WI38 (cell line): ENCODE results near the gene PARD3.

ENCODE experiments used
- H3K4me3 ChIP-seq: 2 replicates; pipeline ENCODE4 v1.5.1; 2011; ENCODE audit warnings: low read depth, mild to moderate bottlenecking, control low read depth, low read length
- TF ChIP-seq, protein P1 (sequence below): IDR thresholded peaks from 2 replicates; pipeline ENCODE4 v1.5.1; 2012; ENCODE audit warnings: low read depth, mild to moderate bottlenecking, control low read depth, low read length

Gene PARD3

DNA sequence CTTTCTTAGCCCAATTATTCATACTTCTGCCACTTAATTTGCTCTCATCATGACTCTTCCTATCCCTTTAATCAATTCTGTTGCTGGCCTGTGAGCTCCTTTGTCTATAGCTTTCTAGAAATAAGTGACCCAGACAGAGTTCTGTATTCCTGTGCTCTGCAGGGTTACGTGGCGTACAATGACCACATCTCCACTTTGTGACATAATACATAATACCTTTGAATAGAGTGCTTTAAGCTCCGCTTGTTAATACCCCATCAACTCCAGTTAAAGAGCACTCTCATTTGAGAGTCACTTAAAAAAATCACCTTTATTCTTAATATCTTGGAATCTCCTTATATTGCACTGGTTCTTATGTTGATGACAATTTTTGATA, 619.0 kb downstream of the PARD3 start:
- H3K4me3 ChIP-seq = no peak overlapping the region
- TF ChIP-seq, protein P1, sequence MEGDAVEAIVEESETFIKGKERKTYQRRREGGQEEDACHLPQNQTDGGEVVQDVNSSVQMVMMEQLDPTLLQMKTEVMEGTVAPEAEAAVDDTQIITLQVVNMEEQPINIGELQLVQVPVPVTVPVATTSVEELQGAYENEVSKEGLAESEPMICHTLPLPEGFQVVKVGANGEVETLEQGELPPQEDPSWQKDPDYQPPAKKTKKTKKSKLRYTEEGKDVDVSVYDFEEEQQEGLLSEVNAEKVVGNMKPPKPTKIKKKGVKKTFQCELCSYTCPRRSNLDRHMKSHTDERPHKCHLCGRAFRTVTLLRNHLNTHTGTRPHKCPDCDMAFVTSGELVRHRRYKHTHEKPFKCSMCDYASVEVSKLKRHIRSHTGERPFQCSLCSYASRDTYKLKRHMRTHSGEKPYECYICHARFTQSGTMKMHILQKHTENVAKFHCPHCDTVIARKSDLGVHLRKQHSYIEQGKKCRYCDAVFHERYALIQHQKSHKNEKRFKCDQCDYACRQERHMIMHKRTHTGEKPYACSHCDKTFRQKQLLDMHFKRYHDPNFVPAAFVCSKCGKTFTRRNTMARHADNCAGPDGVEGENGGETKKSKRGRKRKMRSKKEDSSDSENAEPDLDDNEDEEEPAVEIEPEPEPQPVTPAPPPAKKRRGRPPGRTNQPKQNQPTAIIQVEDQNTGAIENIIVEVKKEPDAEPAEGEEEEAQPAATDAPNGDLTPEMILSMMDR = no peak

DNA sequence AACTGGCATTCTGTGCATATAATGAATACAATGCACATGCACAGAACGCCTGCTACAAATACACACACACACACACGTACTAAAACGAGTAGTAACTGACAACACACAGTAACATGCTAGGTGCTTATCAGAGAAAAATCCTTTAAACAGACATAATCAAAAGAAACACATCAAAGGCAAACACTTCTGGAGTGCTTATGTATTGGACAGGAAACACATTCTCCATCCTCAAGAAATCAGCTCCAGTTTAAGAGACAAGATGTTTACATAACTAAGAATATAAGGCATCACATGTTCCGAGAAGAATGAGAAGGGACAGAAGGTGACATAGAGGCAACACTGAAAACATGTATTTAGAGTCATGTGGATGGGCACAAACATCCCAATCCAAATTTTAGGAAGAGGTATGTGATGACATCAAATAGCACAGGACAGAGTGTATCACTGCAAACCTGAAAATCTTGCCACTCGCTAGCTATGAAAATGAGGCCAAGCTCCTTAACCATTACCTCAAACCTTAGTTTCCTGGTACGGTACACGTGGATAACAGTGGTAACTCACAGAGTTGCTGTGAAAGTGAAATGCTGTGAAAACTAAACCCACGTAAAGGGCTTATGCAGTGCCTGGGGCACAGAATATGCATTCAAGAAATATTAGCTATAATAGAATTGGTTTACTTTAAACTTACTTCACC, 619.6 kb downstream of the PARD3 start:
- no peak overlapping the region for H3K4me3 ChIP-seq
- TF ChIP-seq, protein P1 = no peak

DNA sequence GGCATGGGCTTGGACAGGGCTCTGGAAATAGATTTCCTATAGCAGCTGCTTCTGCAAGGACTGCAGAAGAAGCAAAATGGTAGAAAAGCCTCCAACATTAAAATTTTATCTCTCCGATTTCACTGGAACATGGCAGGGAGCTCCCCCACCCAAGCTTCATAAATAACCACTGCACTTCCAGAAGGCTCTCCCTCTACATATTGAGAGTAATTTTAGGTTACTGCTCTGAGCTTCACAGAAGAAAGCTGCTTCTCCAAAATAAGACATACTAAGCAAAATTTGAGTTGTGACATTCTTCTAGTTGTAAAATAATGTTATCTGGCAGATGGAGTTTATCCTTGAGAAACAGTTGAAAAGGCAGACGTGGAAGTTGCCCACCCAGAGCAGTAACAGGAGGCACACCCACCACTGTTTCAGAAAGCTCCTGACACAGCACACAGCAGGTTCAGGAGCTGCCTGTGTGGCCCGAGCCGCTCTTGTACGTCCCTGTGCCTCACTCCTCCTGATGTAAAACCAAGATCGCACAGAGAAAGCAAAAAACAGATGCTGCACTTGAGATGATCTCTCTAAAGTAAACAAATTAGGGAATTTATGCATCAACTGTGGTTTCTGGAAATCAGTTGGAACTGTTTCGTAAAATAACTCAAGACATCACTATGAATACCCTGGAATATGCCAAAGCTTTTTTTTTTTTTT, 621.0 kb downstream of the PARD3 start:
- no peak overlapping the region for H3K4me3 ChIP-seq
- TF ChIP-seq, protein P1 = no peak

DNA sequence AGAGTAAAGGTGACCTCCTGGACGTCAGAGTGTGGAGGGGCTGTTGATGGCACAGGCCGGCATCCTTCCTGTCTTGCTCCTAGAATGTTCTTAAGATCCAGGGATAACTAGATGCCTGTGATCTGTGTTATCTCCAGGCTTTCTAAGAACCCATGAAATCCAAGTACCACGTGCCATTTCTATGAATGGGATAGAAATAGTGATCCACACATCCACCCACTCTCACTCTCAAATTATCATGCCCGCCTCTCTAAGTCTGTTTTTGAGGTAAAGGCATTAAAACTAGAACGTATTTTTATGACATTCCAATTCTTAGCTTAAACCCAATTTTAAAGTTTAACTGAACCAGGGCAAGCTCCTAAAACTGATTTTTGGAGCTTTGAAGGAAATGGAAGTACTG, 622.5 kb downstream of the PARD3 start:
- TF ChIP-seq, protein P1 = no peak
- H3K4me3 ChIP-seq = no peak overlapping the region

DNA sequence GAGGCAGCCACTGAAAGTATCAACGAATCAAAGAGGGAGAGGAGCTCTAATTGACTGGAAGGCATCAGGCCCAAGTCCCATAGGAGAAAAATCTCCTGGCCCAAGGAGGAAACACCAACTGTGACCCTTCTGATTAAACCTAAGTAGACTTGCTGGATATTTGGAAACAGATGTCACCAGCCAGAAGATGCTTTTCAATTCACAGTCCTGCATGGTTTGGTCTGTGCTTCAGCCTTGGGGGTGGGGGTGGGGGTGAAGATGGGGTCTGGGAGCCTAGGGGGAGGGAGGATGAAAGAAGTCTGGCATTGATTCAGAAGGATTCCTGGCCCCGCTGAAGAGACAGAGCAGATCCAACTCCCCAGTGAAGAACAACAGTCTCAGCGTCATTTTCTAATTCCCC, 623.7 kb downstream of the PARD3 start:
- H3K4me3 ChIP-seq = no peak overlapping the region
- TF ChIP-seq, protein P1 = no peak

DNA sequence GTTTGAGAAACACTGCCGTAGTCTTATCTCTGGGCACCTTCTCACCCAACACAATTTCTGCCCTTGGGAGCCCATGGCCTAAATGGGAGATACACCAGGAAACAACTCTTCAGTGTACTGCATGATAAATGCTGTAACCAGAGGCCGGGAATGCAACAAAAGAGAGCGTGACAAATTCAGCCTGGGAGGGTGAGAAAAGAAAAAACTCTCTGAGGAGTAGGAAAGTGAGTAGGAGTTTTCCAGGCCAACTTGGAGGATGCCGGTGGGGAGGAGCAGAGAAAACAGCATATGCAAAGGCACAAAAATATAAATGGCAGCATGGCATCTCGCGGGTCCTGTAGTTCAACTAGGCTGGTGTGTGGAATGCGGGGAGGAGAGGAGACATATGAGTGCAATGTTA, 624.5 kb downstream of the PARD3 start:
- H3K4me3 ChIP-seq = no peak overlapping the region
- TF ChIP-seq, protein P1 = no peak

DNA sequence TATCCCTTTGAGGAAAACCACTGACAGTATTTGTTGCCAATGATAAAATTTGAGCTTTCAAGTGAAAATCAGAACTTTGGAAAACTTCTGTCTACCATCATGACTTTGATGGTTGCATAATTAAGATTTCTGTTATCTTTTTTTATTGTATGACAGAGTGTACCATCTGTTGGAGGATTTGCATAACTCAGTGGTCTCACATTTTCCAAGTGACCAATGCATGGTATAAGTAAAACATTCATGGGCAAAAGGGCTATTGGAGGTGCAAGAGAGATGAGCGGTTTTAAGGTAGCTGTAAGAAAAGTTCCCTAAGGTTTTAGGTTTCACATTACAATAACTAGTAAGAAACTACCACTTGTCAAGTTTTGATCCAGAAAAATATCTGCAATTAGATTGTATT, 625.3 kb downstream of the PARD3 start:
- TF ChIP-seq, protein P1 = no peak
- H3K4me3 ChIP-seq = no peak overlapping the region
